Skeletal muscle satellite cell (primary cell): ENCODE measurements around the gene TTC28.

ENCODE experiments used
- H3K27me3 ChIP-seq: 2 replicates; pipeline ENCODE4 v1.7.0; 2013; ENCODE audit warnings: low read length; ENCODE audit not compliant: control insufficient read depth, insufficient read depth
- H3K36me3 ChIP-seq: 2 replicates; pipeline ENCODE4 v1.7.0; 2013; ENCODE audit warnings: mild to moderate bottlenecking, control low read depth, low read length; ENCODE audit not compliant: insufficient read depth
- H3K4me1 ChIP-seq: 2 replicates; pipeline ENCODE4 v1.7.0; 2013; ENCODE audit warnings: low read length; ENCODE audit not compliant: control insufficient read depth, insufficient read depth
- H3K4me2 ChIP-seq: 2 replicates; pipeline ENCODE4 v1.7.0; 2013; ENCODE audit warnings: mild to moderate bottlenecking, low read length
- H3K4me3 ChIP-seq: 2 replicates; pipeline ENCODE4 v1.7.0; 2013; ENCODE audit warnings: low read length
- H3K9ac ChIP-seq: 2 replicates; pipeline ENCODE4 v1.7.0; 2013; ENCODE audit warnings: mild to moderate bottlenecking, low read depth, low read length, moderate library complexity
- H3K9me3 ChIP-seq: replicated peaks from 2 replicates; pipeline ENCODE4 v1.7.0; 2013; ENCODE audit warnings: mild to moderate bottlenecking, control low read depth, low read length

Gene TTC28

DNA sequence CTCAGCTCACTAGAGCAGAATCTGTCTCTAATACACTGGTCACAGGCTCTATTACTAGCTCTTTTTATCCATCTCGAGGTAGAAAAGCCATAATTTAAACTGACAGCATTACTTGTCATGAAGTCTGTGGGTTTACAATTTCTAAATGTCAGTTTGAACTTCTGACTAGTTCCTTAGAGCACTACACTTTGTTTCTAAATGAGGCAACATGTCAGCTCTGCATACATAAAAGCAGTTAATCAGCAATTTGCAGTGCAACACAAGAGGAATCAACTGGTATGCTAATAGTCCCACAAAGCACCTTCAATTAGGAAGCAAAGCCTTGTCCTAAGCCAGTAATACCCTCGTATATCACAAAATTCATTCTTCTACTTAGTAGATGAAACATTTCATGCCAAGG, 321.3 kb downstream of the TTC28 start:
- no peak overlapping the region for H3K9ac ChIP-seq
- H3K27me3 ChIP-seq, result no peaks in the 10 kb centered on the region
- no peaks in the 10 kb centered on the region for H3K36me3 ChIP-seq
- H3K9me3 ChIP-seq, result no peaks in the 10 kb centered on the region
- no peak overlapping the region for H3K4me2 ChIP-seq
- H3K4me3 ChIP-seq, result no peak overlapping the region
- no peaks in the 10 kb centered on the region for H3K4me1 ChIP-seq

DNA sequence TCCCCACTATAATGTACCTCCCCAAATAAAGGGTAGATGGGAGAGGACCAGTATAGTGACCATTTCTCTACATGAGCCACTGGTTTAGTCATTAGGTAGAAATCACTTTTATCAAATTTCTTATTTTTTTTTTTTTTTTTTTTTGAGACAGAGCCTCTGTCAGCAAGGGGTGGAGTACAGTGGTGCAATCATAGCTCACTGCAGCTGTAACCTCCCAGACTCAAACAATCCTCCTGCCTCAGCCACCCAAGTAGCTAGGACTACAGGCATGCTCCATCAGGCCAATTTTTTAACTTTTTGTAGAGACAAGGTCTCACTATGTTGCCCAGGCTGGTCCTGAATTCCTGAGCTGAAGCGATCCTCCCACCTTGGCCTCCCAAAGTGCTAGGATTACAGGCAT, 322.4 kb downstream of the TTC28 start:
- Histone ChIP-seq H3K4me1 (no peaks in the 10 kb centered on the region), H3K9ac (no peak overlapping the region), H3K4me3 (no peak overlapping the region), H3K4me2 (no peak overlapping the region), H3K9me3 (no peaks in the 10 kb centered on the region), H3K27me3 (no peaks in the 10 kb centered on the region), H3K36me3 (no peaks in the 10 kb centered on the region)

DNA sequence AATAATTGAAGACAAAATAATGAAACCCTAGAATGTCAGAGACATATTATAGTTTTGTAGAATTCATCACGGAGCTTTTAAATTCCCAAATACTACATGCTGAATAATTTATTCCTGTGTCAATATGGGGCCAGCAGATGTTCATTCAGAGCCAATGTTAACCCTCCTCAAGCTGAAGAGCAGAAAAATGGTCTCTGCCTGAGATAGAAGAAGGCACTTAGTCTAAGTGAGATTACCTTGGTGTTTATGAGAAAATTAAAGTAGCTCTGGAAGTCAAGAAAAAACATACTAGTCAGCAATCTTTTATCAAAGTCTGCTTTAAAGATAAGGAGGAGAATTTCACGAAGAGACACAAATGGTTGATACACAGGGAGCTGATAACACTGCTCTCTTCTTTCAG, 328.2 kb downstream of the TTC28 start:
- Histone ChIP-seq H3K4me2 (no peak overlapping the region), H3K9ac (no peak overlapping the region)

DNA sequence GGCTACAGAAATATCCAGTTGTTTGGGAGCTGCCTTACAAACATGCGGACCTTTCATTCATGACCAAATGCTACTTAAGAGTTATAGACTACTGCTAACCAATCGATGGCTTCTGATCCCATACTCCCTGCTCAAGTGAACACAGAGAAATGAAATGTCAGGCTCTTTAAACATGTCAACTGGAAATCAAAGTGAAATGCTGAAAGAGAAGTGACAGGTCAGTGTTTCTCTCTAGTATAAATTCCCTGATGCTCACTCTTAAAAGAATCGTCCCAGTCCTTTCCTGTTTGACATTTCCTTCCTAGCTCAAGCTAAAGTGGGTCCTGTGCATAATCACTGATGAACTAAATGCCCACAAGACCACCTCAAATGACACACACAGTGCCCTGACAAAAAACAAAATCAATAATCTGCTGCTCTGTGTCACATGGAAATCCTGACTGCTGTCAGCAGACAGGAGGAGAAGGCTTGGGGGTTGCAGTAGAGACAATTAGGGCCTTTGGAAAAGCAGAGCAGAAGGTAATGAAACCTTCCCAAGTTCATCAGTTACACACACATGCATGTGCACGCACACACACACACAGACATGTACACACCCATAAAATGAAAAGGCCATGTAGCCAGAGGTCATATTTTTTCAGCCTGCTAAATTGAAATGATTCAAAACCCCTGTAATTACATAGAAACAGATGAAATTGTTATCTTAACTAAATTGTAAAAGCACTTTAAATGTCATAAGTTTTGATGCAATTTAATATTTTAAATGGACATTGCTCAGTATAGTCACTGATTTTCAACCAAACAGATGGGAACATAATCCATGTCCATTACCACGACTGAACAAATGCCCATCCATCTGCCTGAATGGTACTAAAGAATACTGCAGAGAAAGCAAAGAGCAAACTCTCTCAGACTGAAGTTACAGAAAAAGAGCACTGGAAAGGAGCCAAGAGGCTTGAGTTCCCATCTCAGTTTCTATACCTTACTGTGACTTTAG, 330.7 kb downstream of the TTC28 start:
- Histone ChIP-seq H3K4me3 (no peak overlapping the region), H3K36me3 (no peaks in the 10 kb centered on the region), H3K27me3 (no peaks in the 10 kb centered on the region), H3K4me1 (peaks cover 6% of the 10 kb centered on the region), H3K9me3 (no peaks in the 10 kb centered on the region), H3K4me2 (no peak overlapping the region), H3K9ac (no peak overlapping the region)

More for the DNA sequence above, 328.2 kb downstream of the TTC28 start:
- Histone ChIP-seq H3K36me3 (no peaks in the 10 kb centered on the region), H3K9me3 (no peaks in the 10 kb centered on the region), H3K4me3 (no peak overlapping the region), H3K27me3 (no peaks in the 10 kb centered on the region), H3K4me1 (no peaks in the 10 kb centered on the region)

DNA sequence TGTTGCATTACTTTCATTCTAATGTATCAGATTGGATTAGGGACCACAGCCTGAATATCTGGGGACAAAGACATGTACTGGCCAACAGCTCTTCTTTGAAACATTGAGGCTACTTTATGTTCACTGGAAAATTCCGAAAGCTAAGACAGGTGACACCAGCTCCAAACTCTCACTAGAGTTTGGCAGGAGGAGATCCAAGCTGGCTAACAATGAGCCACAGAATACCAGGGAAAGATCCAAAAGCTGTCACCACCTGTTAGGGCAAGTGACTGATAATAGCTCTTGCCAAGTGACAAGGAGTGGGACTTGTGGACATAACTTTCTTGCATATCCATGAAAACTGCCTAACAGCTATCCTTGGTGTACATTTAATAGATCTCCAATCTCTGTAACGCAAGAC, 333.3 kb downstream of the TTC28 start:
- peaks cover 7% of the 10 kb centered on the region for H3K4me1 ChIP-seq
- no peaks in the 10 kb centered on the region for H3K27me3 ChIP-seq
- no peak overlapping the region for H3K4me3 ChIP-seq
- H3K36me3 ChIP-seq, result no peaks in the 10 kb centered on the region
- no peak overlapping the region for H3K4me2 ChIP-seq
- H3K9me3 ChIP-seq, result no peaks in the 10 kb centered on the region
- no peak overlapping the region for H3K9ac ChIP-seq

DNA sequence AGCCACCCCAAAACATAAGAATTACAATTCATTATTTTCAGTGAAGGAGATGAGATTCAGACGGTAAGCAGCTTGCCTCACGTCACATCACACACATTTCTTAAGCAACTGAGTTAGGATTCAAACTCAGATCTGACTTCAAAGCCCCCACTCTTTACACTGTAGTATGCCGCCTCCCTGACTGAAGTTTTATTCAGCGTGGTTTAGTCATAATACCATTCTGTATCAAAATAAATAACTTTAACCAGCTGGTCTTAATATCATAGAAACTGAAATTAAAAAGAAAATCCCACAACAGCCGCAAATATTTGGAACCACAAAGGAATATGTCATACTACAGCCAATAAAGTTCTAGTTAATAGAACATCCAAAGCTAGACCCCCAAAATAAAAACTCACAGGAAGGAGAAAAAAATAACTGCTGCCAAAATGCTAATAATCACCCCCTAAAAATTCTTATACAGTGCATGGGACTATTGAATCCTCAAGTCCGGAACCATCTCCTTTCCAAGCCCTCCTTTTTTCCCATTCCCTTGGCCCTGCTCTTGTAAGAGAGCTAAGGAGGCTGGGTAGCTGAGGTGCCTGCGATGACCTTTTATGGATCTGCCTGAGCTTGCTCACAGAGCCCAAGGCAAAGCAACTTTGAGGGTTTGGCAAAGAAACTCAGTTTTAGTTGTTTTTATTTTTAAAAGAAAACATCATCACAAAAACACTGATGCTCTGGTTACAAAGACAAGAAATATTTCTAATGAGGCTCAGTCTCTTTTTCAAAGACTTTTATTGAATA, 334.5 kb downstream of the TTC28 start:
- no peak overlapping the region for H3K9ac ChIP-seq
- H3K4me3 ChIP-seq, result no peak overlapping the region
- H3K36me3 ChIP-seq, result no peaks in the 10 kb centered on the region
- peaks cover 12% of the 10 kb centered on the region for H3K4me1 ChIP-seq
- H3K9me3 ChIP-seq, result no peaks in the 10 kb centered on the region
- H3K4me2 ChIP-seq, result no peak overlapping the region
- H3K27me3 ChIP-seq, result no peaks in the 10 kb centered on the region

DNA sequence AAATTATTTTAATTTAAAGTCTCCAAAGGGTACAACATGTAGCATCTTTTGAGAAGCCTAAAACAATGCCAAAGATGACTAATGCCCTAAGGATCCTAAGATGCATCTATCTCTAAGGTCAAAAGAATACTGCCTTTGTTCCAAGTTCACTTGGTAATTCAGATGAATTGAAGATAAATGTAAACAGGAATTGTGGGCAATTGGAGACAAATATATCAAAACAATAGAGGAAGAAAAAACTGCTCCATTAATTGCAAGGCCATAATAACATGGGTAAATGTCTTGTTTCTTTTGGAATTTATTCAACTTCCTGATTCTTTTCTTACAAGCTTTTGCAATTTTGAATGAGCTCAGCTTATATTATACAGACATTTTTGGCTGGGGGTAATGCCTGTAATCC, 338.6 kb downstream of the TTC28 start:
- H3K27me3 ChIP-seq, result no peaks in the 10 kb centered on the region
- no peaks in the 10 kb centered on the region for H3K36me3 ChIP-seq

DNA sequence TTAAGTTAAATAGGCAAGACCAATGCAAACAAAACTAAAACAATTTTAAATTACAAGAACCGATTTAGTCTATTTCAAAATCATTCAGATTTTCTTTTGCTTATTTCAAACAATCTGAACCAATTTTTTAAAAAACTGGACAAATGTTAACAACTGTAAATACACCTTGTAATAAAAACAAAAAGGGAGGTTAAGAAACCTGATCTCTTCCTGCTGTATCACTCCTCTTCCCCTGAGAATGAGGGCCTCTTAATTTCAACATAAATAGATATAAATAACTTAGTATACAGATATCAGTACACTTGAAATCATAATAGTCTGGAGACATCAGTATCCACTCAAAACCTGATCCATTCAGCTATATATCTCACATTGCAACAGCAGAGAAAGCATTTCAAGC, 346.6 kb downstream of the TTC28 start:
- Histone ChIP-seq H3K4me3 (no peak overlapping the region), H3K9ac (no peak overlapping the region), H3K4me1 (peaks cover 17% of the 10 kb centered on the region), H3K4me2 (no peak overlapping the region), H3K9me3 (no peaks in the 10 kb centered on the region), H3K36me3 (no peaks in the 10 kb centered on the region), H3K27me3 (no peaks in the 10 kb centered on the region)

More for the DNA sequence above, 338.6 kb downstream of the TTC28 start:
- no peak overlapping the region for H3K4me2 ChIP-seq
- H3K4me3 ChIP-seq, result no peak overlapping the region
- no peak overlapping the region for H3K9ac ChIP-seq
- H3K9me3 ChIP-seq, result no peaks in the 10 kb centered on the region
- H3K4me1 ChIP-seq, result peaks cover 12% of the 10 kb centered on the region

DNA sequence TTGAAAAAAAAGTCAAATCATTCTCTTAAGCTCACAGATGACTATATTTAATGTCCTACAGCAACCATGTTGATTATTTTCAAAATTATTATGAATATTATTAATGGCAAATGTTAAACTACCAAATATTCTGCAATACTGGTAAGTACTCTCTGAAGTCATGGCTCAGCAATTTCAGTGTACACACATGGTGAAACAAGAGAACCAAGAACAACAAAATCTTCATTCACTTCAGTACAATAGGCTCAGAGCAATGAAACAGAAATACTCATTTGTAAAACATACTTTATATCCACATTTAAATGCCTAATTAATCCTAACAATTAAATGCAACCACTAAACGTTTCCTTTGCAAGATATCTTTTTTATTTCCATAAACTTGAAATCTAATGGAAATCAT, 347.2 kb downstream of the TTC28 start:
- Histone ChIP-seq H3K27me3 (no peaks in the 10 kb centered on the region), H3K4me2 (no peak overlapping the region), H3K9me3 (no peaks in the 10 kb centered on the region)

DNA sequence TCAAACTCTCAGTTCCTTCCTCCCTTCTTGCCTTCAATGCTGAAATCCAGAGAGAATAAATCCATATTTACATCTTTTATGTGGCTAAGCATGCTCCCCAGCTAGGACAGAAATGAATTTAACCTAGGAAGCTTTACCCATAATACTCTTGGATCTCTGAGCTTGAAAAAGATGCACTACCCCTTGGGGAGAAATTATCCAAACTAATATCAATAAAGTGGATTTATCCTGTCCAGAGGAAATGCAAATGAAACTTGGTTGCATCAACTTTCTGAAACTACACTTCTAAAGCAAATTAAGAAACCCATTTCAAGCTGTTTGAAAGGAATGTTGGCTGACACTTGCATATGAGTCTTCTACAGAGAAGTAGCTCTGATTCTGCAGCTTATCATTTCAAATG, 347.9 kb downstream of the TTC28 start:
- H3K36me3 ChIP-seq, result no peaks in the 10 kb centered on the region
- H3K9ac ChIP-seq, result no peak overlapping the region

More for the DNA sequence above, 347.2 kb downstream of the TTC28 start:
- Histone ChIP-seq H3K4me1 (peaks cover 17% of the 10 kb centered on the region), H3K9ac (no peak overlapping the region), H3K36me3 (no peaks in the 10 kb centered on the region), H3K4me3 (no peak overlapping the region)

DNA sequence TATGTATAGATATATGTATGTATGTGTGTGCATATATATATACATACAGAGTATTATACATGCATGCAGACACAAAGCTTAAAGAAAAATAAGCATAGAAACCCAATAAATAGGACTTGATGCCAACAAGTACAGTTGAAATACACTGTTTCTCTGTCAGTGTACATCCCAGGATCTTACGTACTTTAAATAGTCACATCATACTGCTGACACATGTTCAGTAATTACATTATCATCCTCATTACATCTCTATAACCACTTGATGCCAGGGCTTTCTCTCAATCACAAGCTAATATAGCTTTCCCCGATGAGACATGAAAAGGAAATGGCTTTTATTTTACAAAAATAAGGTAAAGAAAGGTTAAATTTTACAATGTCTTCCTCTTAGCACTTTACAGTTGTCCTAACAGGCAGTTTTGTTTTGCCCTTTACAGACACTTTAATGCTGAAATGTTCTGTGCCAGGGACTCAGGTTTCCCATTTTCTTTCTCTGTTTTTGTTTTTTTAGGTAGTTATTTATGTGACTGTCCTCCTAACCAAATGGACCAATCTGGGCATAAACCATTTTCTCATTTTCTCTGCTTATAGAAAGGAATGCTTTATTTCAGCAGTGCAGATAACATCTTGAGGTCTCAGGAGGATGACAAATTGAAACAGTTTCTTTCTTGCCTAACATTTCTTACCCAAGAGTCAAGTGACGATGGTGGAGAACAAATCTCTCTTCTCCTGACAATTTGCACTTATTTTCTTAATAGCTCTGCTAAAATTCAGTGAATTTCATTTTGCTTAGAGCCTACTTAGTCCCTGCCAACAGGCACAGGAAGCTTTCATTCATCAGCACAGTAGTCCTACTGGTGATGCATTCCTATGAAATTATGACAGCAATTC, 350.2 kb downstream of the TTC28 start:
- no peak overlapping the region for H3K9ac ChIP-seq
- H3K9me3 ChIP-seq, result no peaks in the 10 kb centered on the region
- H3K4me3 ChIP-seq, result no peak overlapping the region
- peaks cover 17% of the 10 kb centered on the region for H3K4me1 ChIP-seq
- H3K27me3 ChIP-seq, result no peaks in the 10 kb centered on the region
- no peaks in the 10 kb centered on the region for H3K36me3 ChIP-seq
- H3K4me2 ChIP-seq, result peak overlapping the region; percentile 15

More for the DNA sequence above, 347.9 kb downstream of the TTC28 start:
- H3K4me3 ChIP-seq, result no peak overlapping the region
- H3K4me1 ChIP-seq, result peaks cover 17% of the 10 kb centered on the region
- no peak overlapping the region for H3K4me2 ChIP-seq
- H3K27me3 ChIP-seq, result no peaks in the 10 kb centered on the region
- H3K9me3 ChIP-seq, result no peaks in the 10 kb centered on the region
